ENCODE results near the gene RNU2-63P.
"Not testable (repeated sequence)": the region's sequence is repeated elsewhere in the genome, so short reads cannot be mapped to it uniquely, and the experiment has no call there.

DNA sequence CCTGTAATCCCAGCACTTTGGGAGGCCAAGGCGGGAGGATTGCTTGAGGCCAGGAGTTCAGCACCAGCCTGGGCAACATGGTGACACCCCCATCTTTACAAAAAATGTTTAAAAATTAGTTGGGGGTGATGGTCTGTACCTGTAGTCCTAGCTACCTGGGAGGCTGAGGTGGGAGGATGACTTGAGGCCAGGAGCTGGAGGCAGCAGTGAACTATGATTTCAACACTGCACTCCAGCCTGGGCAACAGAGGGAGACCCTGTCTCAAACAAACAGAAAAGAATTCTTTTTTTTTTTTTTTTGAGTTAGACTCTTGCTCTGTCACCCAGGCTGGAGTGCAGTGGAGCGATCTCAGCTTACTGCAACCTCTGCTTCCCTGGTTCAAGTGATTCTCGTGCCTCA, 15.9 kb downstream of the RNU2-63P start:
- TF ChIP-seq, protein P1, sequence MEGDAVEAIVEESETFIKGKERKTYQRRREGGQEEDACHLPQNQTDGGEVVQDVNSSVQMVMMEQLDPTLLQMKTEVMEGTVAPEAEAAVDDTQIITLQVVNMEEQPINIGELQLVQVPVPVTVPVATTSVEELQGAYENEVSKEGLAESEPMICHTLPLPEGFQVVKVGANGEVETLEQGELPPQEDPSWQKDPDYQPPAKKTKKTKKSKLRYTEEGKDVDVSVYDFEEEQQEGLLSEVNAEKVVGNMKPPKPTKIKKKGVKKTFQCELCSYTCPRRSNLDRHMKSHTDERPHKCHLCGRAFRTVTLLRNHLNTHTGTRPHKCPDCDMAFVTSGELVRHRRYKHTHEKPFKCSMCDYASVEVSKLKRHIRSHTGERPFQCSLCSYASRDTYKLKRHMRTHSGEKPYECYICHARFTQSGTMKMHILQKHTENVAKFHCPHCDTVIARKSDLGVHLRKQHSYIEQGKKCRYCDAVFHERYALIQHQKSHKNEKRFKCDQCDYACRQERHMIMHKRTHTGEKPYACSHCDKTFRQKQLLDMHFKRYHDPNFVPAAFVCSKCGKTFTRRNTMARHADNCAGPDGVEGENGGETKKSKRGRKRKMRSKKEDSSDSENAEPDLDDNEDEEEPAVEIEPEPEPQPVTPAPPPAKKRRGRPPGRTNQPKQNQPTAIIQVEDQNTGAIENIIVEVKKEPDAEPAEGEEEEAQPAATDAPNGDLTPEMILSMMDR (IDR thresholded peaks at IDR 0.05) = not testable (repeated sequence)
- not testable (repeated sequence) for TF ChIP-seq POLR2AphosphoS5, POLR2A (IDR thresholded peaks at IDR 0.05)

Measured in upper lobe of left lung (tissue), 4 donors.